Esophagus squamous epithelium (tissue), 4 donors: ENCODE data around the gene SV2C.

Experiments
- POLR2A ChIP-seq, 4 donors: fragments of 450-650 bp; IDR thresholded peaks; one replicate each; pipeline ENCODE4 v1.6.1; 2017; ENCODE audit warnings: antibody characterized with exemption in 4 of 4, mild to moderate bottlenecking in 4 of 4, moderate library complexity in 3 of 4
- TF ChIP-seq, protein P1 (sequence below), 6 experiments: fragments of 450-650 bp in 4 of 6; fragments of 200-600 bp in 2 of 6; sonication (generic) in 2 of 6; IDR thresholded peaks; one replicate each; pipeline ENCODE4 v1.5.1; 2016 to 2019; ENCODE audit warnings: antibody characterized with exemption in 6 of 6, mild to moderate bottlenecking in 4 of 6, moderate library complexity in 4 of 6

DNA sequence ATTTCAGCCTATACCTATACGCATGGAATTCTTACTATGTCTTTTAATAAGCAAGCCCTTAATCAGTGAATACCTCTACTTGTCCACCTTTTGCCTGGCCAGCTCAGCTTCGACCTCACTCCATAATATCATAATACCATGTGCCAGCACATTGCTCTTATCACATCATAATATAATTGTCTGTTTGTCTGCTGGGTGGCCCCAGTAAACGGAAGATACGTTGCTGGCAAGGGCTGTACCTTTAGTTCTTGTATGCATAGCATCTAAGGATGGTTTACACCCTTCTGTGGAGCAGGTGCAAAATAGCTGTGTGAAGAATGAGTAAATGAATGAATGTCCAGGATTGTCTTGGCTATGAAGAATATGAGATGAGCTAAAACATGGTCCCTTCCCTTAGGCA, 29.9 kb downstream of the SV2C start:
- TF ChIP-seq, protein P1, sequence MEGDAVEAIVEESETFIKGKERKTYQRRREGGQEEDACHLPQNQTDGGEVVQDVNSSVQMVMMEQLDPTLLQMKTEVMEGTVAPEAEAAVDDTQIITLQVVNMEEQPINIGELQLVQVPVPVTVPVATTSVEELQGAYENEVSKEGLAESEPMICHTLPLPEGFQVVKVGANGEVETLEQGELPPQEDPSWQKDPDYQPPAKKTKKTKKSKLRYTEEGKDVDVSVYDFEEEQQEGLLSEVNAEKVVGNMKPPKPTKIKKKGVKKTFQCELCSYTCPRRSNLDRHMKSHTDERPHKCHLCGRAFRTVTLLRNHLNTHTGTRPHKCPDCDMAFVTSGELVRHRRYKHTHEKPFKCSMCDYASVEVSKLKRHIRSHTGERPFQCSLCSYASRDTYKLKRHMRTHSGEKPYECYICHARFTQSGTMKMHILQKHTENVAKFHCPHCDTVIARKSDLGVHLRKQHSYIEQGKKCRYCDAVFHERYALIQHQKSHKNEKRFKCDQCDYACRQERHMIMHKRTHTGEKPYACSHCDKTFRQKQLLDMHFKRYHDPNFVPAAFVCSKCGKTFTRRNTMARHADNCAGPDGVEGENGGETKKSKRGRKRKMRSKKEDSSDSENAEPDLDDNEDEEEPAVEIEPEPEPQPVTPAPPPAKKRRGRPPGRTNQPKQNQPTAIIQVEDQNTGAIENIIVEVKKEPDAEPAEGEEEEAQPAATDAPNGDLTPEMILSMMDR (IDR thresholded peaks at IDR 0.05) = no peak
- no peak for TF ChIP-seq POLR2A (IDR thresholded peaks at IDR 0.05)
